GM18520 (cell line): Measurements from ENCODE around the gene LIPT1.
"Not testable (repeated sequence)": the region's sequence is repeated elsewhere in the genome, so short reads cannot be mapped to it uniquely, and the experiment has no call there.

ENCODE experiments used
- ATAC-seq: cut with Tn5 transposase; IDR thresholded peaks from one replicate; pipeline ENCODE4 v1.9.1; 2021; ENCODE audit not compliant: unreplicated experiment

The LIPT1 gene

DNA sequence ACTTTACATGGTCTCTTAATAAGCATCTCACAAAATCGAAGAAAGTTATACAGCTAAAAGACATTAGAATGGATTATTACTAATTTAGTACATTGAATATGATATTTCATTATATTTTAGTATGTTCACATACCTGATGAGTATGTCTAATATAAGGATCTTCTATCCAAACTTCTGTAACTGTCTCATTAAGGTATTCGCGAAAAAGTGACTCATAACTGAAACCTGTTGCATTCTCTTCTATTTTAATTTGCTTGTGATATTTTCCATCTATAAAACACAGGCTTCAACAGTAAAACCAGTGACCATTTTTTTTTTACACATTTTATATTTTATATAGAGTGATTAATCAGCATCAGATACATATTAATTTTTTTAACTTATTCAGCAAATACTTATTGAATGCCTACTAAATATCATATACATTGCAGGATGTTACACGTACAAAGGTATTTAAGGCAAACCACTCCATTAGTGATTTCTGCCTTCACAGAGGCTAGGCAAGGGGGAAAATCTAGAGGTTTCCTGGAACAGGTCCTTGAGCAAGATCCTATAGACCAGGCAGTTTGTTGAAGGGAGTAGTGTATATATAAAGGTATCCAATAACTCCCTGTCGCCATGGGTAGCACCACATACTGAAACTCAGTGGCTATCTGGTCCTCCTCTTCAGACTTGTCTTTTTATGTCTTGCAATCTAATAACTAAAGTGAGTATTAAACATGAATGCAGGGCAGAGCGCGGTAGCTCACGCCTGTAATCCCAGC lies 16.8 kb downstream of the LIPT1 start:
- ATAC-seq, result no peak

DNA sequence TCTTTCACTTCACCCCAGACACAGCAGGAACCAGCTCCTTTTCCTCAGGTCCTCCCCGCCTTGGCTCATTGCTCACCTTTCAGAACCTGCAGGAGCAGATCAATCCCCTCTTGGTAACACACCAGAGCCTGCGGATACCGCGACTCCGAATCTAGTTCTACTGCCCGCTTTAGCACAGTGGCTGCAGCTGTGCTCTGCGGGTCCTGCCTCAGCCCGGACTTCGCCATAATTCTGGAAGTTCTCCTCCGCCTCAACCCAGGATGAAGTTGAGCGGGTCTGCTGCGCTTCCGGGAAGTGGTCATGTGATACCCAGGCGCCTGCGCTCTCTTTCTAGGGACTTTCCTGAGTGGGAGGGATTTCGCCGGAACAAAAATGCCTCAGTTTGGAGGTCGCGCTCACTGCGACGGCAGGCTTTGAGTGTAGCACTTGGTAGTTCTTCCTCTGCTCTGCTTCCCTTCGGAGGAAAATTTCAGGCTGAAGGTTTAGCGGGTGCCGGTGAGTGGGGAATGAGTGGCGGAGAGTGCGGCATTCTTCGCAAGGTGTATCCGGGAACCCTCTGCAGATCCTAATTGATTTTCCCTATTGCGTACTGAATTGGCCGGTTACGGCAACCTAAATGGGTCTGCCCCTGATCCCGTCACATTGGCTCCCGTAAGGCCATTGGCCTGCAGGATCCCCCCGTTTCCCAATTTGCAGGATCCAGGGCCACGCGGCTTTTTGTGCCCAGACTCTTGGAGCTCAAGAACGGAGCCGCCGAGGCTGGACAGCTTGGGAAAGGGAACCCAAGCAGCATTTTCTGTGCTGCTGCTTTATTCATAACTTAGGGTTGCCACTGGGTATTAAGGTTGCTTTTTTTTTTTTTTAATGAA lies 26.2 kb downstream of the LIPT1 start, which contains the start of the genes MITD1 and MRPL30:
Gene MITD1, minus strand, starts transcription at position 304 of the 869 bp plus-strand sequence. Its CDS starts 77 bp downstream, at position 227.
Gene MRPL30, plus strand, starts transcription at position 430 of the 869 bp plus-strand sequence. CDS start 5,020 bp downstream, outside the sequence.
- ATAC-seq, result peak; percentile 91

DNA sequence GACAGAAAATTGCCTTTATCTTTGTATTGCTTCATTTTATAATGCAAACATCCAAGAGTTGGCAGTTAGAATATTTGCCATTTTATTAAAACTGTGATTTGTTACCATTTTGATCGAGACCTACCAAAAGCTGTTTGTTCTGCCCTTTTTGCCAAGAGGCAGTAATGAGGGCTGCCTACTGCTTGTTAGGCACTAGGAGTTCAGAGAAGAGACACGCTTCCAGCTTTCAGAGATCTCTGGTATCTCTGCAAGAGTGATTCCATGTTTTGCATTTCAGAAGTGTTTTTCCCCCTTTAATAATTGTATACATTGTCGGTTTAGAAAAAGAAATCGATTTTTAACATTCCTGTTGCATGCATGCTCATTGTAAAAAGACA lies 26.8 kb downstream of the LIPT1 start:
- ATAC-seq, result no peak

DNA sequence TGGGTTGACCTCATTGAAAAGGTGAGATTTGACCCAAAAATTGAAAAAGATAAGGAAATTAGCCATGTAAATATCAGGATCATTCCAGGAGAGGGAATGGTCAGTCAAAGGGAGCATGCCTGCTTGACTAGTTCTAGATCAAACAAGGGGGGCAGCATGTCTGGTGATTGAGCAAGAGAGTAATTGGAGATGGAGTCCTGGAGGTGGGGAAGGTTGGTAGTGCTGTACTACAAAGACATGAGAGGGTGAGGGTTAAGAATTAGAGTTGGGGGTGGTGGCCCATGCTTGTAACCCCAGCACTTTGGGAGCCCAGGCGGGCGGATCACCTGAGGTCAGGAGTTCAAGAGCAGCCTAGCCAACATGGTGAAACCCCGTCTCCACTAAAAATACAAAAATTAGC lies 28.3 kb downstream of the LIPT1 start:
- ATAC-seq, result no peak

DNA sequence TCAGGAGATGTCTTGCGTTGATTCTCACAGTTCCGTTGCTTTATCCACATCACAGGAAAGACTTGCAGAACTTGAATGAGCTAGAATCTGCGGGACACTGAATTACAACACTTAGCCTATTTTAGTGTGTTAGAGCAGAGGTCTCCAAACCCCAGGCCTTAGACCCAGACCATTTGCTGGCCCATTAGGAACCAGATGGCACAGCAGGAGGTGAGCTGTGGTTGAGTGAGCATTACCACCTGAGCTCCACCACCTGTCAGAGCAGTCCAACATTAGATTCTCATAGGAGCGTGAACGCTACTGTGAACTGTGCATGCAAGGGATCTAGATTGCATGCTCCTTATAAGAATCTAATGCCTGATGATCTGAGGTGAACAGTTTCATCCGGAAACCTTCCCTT lies 30.0 kb downstream of the LIPT1 start:
- no peak for ATAC-seq

DNA sequence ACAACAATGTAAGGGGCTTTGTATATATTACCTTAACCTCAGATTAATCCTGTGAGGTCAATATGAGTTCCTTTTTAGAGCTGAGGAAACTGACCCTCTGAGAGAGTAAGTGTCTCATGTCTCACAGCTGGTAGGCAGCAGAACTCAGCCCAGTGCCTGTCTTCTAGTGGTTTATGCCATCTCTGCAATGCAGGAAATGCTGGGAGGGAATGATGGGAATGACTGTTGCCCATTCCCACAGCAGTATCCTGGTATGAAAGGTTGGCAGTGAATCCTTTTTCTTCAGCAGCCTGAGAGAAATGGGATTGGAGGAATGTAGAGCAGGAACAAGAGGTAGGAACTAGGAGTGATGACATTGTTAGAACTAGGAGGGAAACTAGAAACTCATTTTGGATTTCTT lies 32.2 kb downstream of the LIPT1 start:
- ATAC-seq, result no peak

DNA sequence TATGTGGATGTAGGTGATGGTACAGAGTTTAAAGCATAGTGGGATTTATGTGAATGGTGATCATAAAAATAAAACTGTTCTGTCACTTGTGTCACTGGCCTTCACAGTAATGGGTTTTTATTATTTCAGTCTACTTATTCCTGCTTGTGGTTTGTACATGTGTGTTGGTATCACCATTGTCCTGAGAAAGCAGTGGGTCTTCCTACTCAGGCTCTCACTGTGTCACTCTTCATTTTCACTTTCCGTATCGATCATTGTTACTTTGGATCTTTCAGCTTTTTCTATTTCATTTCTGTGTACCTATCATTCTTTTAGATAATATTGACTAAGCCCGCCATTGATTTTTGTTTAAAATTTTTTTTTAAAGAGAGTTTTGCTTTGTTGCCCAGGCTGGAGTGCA lies 33.6 kb downstream of the LIPT1 start:
- no peak for ATAC-seq

DNA sequence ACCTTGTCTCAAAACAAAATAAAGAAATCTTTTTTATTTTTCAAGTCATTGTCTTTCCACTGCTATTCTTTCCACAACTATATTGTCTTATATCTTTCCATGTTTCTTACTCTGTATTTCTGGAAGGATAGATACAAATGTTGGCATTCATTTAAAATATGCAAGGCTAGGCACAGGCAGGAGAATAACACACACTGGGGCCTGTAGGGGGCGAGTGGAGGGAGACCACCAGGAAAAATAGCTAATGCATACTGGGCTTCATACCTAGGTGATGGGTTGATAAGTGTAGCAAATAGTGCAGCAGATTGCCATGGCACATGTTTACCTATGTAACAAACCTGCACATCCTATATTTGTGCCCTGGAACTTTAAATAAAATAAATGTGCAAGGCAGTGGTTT lies 35.8 kb downstream of the LIPT1 start:
- no peak for ATAC-seq

DNA sequence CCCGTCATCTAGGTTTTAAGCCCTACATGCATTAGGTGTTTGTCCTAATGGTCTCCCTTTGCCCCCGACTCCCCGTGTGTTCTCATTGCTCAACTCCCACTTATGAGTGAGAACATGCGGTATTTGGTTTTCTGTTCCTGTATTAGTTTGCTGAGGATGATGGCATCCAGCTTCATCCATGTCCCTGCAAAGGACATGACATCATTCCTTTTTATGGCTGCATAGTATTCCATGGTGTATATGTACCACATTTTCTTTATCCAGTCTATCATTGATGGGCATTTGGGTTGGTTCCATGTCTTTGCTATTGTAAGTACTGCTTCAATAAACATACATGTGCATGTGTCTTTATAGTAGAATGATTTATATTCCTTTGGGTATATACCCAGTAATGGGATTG lies 37.6 kb downstream of the LIPT1 start:
- not testable (repeated sequence) for ATAC-seq

DNA sequence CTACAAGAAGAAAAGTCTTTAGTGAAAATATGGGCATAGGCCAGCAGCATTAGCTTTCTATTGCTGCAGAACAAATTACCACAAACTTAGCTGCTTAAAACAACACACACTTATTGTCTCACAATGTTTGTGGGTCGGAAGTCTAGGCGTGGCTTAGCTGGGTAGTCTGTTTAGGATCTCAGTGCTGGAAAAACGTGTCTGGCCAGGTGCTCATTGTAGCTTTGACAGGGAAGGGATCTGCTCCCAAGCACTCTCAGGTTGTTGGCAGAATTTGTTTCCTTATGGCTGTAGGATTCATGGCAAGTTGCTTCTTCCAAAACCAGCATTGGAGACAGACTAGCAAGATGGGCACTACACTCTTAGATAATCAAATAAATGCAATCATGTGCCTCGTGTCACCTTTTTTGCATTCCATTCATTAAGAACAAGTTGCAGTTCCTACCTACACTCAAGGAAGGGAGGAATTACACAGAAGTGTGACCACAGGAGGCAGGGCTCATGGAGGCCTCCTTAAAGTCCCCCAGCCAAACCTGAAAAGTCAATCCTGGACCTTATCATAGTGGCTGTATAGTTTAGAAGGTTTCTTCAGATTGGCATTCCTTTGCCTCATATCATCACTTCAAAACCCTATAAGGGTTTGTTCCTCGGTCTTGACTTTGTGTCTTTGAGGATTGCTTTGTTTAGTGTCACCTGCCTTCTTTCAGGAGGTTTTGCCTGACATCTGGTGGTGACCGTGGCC lies 43.5 kb downstream of the LIPT1 start:
- ATAC-seq, result no peak

DNA sequence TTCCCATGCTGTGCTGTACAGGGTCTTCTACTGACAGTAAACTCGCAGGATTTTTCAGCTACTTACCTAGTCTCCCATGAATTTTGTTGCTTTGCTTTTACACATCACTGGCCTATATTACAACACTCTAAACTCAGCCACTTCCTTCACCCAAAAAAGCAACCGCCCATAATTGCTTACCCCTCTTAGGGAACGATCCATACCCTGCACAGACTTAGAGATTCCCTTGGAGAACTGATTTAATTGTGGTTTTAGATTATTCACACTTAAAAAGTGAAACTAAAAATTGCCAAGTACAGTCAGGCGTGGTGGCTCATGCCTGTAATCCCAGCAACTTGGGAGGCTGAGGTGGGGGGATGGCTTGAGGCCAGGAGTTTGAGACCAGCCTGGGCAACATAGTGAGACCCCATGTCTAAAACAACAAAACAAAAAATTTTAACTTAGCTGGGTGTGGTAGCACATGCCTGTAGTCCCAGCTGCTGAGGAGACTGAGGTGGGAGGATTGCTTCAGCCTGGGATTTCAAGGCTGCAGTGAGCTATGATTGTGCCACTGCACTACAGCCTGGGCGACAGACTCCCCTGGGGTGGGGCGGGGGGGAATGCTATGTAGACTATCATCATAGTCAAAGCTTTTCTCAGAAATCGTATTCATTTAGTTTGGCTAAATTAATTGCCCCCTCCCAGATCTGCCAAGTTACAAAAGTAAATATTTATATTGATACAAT lies 45.5 kb downstream of the LIPT1 start:
- ATAC-seq, result no peak

DNA sequence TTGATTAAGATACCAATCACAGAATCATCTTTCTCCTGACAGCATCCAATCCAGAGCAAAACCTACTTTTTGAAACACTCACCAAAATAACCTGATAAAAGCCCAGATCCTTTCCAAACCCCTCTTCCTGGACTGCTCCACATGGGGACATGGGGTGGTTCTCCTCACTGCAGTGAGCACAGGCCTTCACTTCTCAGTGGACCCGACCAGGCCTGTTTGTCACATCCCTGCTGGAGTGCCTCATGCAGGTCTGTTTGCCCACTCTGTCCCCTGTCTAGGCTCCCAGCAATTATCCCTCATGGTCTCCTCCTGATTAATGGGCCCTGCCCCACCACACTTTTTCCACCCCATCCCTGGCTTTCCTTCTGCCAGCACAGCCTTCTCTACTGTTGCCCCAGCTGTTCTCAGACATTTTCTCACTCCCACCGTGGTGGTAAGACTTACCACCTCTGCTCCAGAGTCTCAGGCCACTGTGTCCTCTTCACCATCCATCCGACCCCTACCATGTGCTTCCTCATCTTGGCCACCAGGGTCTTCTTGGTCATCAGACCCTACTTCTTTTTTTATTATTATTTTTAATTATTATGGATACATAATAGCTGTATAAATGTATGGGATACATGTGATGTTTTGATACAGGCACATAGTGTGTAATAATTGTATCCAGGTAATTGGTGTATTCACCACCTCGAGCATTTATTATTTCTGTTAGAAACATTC lies 47.4 kb downstream of the LIPT1 start:
- ATAC-seq, result no peak

DNA sequence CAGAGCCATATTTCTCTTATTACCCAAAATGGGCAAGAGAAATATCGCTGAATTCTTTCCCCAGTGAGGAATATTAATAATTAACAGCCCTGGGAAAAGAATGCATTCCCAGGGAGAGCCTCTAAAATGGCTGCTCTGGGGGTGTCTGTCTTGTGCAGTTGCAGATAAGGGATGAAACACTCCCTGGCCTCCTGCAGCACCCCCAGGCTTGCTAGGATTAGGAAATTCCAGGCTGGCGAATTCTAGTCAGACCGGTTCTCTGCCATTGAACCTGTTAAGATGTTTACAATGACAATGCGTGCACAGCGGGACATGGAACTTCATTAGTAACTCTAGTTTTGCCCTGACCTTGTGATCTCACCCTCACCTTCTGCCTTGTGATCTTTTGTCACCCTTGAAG lies 50.7 kb downstream of the LIPT1 start:
- no peak for ATAC-seq
